IMR-90 (cell line): ENCODE results near the gene BCAS3.
"Not testable (repeated sequence)": the region's sequence is repeated elsewhere in the genome, so short reads cannot be mapped to it uniquely, and the experiment has no call there.

ENCODE experiments used
- CTCF ChIP-seq: conservative IDR thresholded peaks from 2 replicates; pipeline ENCODE4 v1.5.1; 2012; ENCODE audit warnings: mild to moderate bottlenecking, low read depth, low read length, improper control_type of control experiment
- MXI1 ChIP-seq: IDR thresholded peaks from 2 replicates; pipeline ENCODE4 v1.6.1; 2012; ENCODE audit warnings: low read depth, mild to moderate bottlenecking, low read length, moderate library complexity, borderline replicate concordance
- POLR2A ChIP-seq: IDR thresholded peaks from 2 replicates; pipeline ENCODE4 v1.6.1; 2012; ENCODE audit warnings: mild to moderate bottlenecking, low read depth, low read length
- RAD21 ChIP-seq: IDR thresholded peaks from 2 replicates; pipeline ENCODE4 v1.6.1; 2012; ENCODE audit warnings: low read length, improper control_type of control experiment
- RCOR1 ChIP-seq: IDR thresholded peaks from 2 replicates; pipeline ENCODE4 v1.6.1; 2012; ENCODE audit warnings: mild to moderate bottlenecking, low read length, improper control_type of control experiment; ENCODE audit not compliant: insufficient replicate concordance
- RFX5 ChIP-seq: IDR thresholded peaks from 2 replicates; pipeline ENCODE4 v1.8.0; 2012; ENCODE audit warnings: low read depth, mild to moderate bottlenecking, low read length, moderate library complexity

DNA sequence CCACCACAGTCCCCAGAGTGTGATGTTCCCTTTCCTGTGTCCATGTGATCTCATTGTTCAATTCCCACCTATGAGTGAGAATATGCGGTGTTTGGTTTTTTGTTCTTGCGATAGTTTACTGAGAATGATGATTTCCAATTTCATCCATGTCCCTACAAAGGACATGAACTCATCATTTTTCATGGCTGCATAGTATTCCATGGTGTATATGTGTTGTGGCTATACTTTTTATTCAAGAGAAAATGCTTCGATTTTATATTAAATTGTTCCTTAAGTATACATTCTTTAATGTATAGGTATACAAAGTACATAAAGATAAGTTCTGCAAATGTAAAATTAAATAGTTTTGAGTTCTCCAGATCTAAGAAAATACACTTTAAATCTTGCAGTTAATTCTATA lies 328.3 kb downstream of the BCAS3 start:
- TF ChIP-seq CTCF, POLR2A, RCOR1, RAD21, MXI1, RFX5: not testable (repeated sequence)
